HUES48 (cell line): Measurements from ENCODE around the gene XPNPEP3.
A peak's percentile ranks its signal among the peaks of the same experiment; 100 is the strongest.
"Not testable (repeated sequence)": the region's sequence is repeated elsewhere in the genome, so short reads cannot be mapped to it uniquely, and the experiment has no call there.

ENCODE experiments used
- H3K27ac ChIP-seq: one replicate; pipeline ENCODE4 v1.7.0; 2013; ENCODE audit warnings: low read depth, low read length, inconsistent platforms
- H3K27me3 ChIP-seq: 2 replicates; pipeline ENCODE4 v1.6.1; 2013; ENCODE audit warnings: mild to moderate bottlenecking, low read length; ENCODE audit not compliant: control insufficient read depth, insufficient read depth
- H3K36me3 ChIP-seq: 2 replicates; pipeline ENCODE4 v1.6.1; 2013; ENCODE audit warnings: low read length; ENCODE audit not compliant: control insufficient read depth, insufficient read depth
- H3K4me1 ChIP-seq: 2 replicates; pipeline ENCODE4 v1.6.1; 2013; ENCODE audit warnings: mild to moderate bottlenecking, low read length; ENCODE audit not compliant: control insufficient read depth, insufficient read depth
- H3K4me3 ChIP-seq: 2 replicates; pipeline ENCODE4 v1.5.1; 2013; ENCODE audit warnings: mild to moderate bottlenecking, low read depth, low read length
- H3K9ac ChIP-seq: 2 replicates; pipeline ENCODE4 v1.6.1; 2013; ENCODE audit warnings: mild to moderate bottlenecking, low read depth, low read length, moderate library complexity
- H3K9me3 ChIP-seq: 2 replicates; pipeline ENCODE4 v1.6.1; 2013; ENCODE audit warnings: low read length; ENCODE audit not compliant: control insufficient read depth, insufficient read depth

The XPNPEP3 gene

DNA sequence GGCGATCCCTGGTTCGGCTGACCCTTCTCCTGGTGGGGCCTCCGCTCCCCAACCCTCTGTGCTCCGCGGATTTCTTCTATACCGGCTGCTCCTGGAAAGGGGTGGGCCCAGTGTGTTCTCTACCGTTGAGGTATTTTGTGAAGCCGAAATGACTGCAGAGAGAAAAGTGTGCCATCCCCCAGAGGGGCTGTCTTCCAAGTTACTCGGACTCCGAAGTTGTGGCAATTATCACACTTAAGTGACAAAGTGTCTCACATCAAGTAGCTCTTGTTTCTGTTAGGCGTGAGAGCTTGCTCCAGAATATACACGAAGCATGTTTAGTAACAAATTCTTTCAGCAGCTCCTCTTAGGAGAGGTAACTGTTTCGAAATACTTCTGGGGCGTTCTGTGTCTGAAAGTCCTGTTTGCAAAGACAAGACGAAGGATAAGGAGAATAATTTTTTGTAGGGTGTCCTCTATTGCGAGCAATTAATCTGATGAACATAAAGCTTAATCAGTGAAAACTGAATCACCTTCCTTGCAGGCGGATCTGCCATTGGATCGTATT is 434 bp downstream of the XPNPEP3 start:
- Histone ChIP-seq H3K36me3 (peaks cover 34% of the 10 kb centered on the region), H3K27me3 (no peaks in the 10 kb centered on the region), H3K9ac (peak overlapping the region; percentile 91), H3K9me3 (no peaks in the 10 kb centered on the region), H3K27ac (peak overlapping the region; percentile 97), H3K4me1 (peaks cover 28% of the 10 kb centered on the region), H3K4me3 (peak overlapping the region; percentile 91)

DNA sequence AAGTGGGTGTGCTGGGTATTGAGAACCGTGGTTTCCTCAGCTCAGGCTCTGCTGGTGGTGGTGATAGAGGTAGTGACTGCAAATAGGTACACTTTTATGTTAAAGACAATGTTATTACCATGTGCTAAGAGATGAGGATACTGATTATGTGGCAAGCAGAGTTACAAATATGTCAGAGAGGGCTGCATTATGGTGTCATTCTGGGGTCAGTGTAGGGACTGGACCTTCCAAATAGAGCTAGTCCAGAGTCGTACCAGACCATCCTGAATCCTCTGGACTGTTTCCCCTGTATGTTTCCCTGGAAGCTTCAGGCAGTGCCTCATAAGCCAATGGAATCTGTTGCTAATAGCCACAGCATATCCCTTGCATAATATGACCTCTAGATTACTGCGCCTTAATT is 5.1 kb downstream of the XPNPEP3 start, which contains the start of gene DNAJB7:
TSS of gene DNAJB7 (minus strand) at position 101 of the 400 bp plus-strand sequence. CDS start 119 bp downstream, outside the sequence.
- H3K27me3 ChIP-seq, result no peaks in the 10 kb centered on the region
- H3K9me3 ChIP-seq, result no peaks in the 10 kb centered on the region
- H3K36me3 ChIP-seq, result peaks cover 18% of the 10 kb centered on the region
- H3K27ac ChIP-seq, result no peak within 1 kb of the TSS
- H3K4me1 ChIP-seq, result peaks cover 12% of the 10 kb centered on the region; the same call in 1 of the 2 replicates
- no peak within 1 kb of the TSS for H3K4me3 ChIP-seq
- no peak within 1 kb of the TSS for H3K9ac ChIP-seq

DNA sequence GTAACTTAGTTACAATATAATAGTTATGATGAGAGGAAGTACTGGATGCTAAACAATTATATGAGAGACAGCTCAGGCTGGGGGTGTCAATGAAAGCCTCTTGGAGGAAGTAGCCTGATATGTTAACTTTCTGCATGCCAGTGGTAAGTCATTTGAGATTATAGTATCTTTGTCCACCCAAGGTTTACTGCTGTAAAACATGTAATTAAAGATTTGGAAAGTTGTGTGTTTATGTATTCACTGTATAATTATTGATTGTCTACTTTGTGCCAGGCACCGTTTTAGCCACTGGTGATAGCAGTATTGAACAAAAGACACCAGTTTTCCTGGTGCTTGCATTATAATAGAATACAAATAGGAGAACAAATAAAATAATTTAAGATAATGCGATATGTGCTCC is 5.6 kb downstream of the XPNPEP3 start:
- H3K36me3 ChIP-seq, result peaks cover 18% of the 10 kb centered on the region
- H3K4me3 ChIP-seq, result no peak overlapping the region
- H3K4me1 ChIP-seq, result peaks cover 12% of the 10 kb centered on the region; the same call in 1 of the 2 replicates
- no peaks in the 10 kb centered on the region for H3K9me3 ChIP-seq
- no peaks in the 10 kb centered on the region for H3K27me3 ChIP-seq
- H3K9ac ChIP-seq, result no peak overlapping the region
- H3K27ac ChIP-seq, result no peak overlapping the region

DNA sequence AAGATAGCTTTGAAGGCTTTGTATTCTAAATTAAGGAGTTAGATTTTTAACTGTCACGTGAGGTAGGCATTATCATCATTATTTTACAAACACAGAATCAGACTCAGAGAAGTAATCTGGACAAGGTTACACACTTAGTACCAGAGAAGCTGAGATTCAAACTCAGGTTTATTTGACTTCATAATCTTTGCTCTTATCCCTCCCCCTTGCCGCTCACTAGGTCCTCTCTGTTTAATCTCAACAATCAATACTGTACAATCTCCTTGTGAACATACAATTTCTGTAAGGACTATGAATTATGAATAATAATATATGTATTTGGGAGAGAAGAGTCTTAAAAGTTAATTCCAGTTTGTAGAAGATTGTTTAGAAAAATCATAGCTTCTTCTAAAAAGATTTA is 10.2 kb downstream of the XPNPEP3 start:
- H3K4me1 ChIP-seq, result 0 out of 2 replicates have a peak, but pooled peaks cover 6% of the 10 kb centered on the region
- no peak overlapping the region for H3K4me3 ChIP-seq
- peaks cover 27% of the 10 kb centered on the region for H3K36me3 ChIP-seq
- no peaks in the 10 kb centered on the region for H3K27me3 ChIP-seq
- H3K9me3 ChIP-seq, result no peaks in the 10 kb centered on the region
- H3K9ac ChIP-seq, result no peak overlapping the region
- no peak overlapping the region for H3K27ac ChIP-seq

DNA sequence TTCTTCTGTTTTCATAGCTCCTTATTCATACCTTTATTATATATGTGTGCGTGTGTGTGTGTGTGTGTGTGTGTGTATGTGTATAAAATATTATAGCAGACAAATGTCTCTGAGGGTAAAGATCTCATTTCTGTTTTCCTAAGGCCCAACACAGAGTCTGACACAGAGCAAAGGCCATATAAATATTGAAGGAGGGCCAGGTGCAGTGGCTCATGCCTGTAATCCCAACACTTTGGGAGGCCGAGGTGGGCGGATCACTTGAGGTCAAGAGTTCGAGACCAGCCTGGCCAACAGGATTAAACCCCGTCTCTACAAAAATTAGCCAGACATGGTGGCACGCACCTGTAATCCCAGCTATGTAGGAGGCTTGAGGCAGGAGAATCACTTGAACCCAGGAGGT is 11.4 kb downstream of the XPNPEP3 start:
- not testable (repeated sequence) for H3K4me3 ChIP-seq, H3K4me1 ChIP-seq, H3K9ac ChIP-seq, H3K27me3 ChIP-seq, H3K27ac ChIP-seq, H3K9me3 ChIP-seq
- H3K36me3 ChIP-seq, result peaks cover 23% of the 10 kb centered on the region

DNA sequence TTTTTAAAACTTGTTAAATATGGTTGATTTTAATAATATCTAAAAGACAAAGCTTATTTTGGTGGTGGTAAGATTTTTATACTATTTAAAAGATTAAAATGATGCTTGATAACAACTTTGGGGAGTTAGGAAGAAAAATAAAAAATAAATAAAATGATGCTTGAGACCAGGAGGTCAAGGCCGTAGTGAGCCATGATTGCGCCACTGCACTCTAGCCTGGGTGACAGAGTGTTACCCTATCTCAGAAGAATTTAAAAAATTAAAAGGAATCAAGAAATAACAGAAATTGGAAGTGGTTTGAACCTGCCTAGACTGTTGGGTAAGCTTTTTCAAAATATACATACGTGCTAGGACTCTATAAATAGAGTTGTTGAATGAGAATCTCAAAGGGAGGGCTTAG is 17.1 kb downstream of the XPNPEP3 start:
- Histone ChIP-seq H3K9me3 (no peaks in the 10 kb centered on the region), H3K4me1 (no peaks in the 10 kb centered on the region), H3K9ac (no peak overlapping the region), H3K27me3 (no peaks in the 10 kb centered on the region), H3K4me3 (no peak overlapping the region), H3K27ac (no peak overlapping the region), H3K36me3 (peaks cover 32% of the 10 kb centered on the region)

DNA sequence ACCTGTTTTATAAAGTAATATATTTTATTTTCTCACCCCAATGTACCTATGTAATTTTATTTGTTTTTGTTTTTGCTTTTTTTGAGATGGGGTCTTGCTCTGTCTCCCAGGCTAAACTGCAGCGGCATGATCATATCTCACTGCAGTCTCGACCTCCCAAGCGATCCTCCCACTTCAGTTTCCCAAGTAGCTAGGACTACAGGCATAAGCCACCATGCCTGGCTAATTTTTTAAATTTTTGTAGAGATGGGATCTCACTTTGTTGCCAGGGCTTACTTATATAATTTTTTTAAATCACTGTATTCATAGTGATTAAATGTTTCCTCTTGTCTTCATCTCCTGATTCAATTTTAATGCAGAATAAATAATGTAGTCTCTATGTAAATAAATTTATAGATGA is 18.2 kb downstream of the XPNPEP3 start:
- Histone ChIP-seq H3K27me3 (no peaks in the 10 kb centered on the region), H3K27ac (no peak overlapping the region), H3K4me1 (no peaks in the 10 kb centered on the region), H3K36me3 (peaks cover 26% of the 10 kb centered on the region), H3K4me3 (no peak overlapping the region), H3K9ac (no peak overlapping the region), H3K9me3 (no peaks in the 10 kb centered on the region)

DNA sequence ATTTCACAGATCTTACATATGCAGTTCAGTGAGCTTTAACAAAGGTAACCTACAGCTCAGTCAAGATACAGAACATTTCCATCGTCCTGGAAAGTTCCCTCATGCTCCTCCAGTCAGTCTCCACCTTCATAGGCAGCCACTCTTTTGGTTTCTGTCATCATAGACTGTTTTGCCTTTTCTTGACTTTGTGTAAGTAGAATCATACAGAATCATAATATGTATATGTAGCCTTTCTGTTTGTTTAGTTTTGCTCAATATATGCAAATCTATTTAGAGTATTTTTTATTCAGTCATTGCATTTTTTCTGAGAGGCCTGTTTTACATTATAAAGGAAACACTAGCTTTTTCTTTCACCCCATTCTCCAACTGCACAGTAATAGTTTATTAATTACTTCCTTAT is 20.0 kb downstream of the XPNPEP3 start:
- no peak overlapping the region for H3K27ac ChIP-seq
- H3K9ac ChIP-seq, result no peak overlapping the region
- no peaks in the 10 kb centered on the region for H3K27me3 ChIP-seq
- H3K36me3 ChIP-seq, result peaks cover 18% of the 10 kb centered on the region
- H3K9me3 ChIP-seq, result no peaks in the 10 kb centered on the region
- H3K4me1 ChIP-seq, result no peaks in the 10 kb centered on the region
- no peak overlapping the region for H3K4me3 ChIP-seq

DNA sequence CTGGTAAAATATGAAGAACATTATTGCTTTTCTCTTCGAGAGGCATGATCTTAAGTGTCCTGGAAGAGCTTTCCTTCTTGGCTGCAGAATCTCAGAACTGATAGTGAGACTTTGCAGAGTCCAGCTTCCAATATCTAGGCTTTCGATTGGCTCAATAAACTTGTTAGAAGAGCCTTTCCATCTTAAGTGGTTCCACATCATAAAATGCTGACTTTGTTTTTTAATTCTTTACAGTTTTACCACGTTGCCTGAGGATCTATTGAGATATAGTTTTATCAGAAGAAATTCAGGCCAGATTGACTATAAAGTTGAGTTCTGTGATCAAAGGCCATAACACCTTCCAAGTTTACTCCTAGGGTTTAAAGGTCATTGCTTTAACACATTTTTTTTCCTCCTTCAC is 20.5 kb downstream of the XPNPEP3 start:
- no peaks in the 10 kb centered on the region for H3K4me1 ChIP-seq
- H3K27me3 ChIP-seq, result no peaks in the 10 kb centered on the region
- H3K9ac ChIP-seq, result no peak overlapping the region
- peaks cover 19% of the 10 kb centered on the region for H3K36me3 ChIP-seq
- H3K27ac ChIP-seq, result no peak overlapping the region
- H3K9me3 ChIP-seq, result no peaks in the 10 kb centered on the region
- H3K4me3 ChIP-seq, result no peak overlapping the region

DNA sequence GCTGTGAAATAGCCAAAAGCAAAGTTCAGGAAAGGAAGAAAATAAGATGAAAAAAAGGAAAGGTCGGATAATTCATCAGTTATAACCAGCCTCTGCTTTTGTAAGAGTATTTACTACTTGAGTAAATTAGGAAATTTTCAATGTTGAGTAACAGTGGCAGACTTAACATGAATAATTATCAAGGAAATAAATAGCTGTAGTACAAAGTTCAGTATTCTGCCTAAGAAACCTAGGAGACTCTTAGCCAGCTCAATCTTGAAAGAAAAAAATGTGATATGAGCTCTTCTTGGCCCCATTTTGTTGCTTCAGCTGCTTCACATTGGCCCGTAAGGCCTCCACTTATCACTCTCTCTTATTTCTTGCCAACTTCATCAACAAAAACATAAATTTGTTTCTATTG is 22.0 kb downstream of the XPNPEP3 start:
- H3K9ac ChIP-seq, result no peak overlapping the region
- H3K4me1 ChIP-seq, result no peaks in the 10 kb centered on the region
- no peaks in the 10 kb centered on the region for H3K27me3 ChIP-seq
- H3K27ac ChIP-seq, result no peak overlapping the region
- H3K9me3 ChIP-seq, result no peaks in the 10 kb centered on the region
- peaks cover 33% of the 10 kb centered on the region for H3K36me3 ChIP-seq
- H3K4me3 ChIP-seq, result no peak overlapping the region

DNA sequence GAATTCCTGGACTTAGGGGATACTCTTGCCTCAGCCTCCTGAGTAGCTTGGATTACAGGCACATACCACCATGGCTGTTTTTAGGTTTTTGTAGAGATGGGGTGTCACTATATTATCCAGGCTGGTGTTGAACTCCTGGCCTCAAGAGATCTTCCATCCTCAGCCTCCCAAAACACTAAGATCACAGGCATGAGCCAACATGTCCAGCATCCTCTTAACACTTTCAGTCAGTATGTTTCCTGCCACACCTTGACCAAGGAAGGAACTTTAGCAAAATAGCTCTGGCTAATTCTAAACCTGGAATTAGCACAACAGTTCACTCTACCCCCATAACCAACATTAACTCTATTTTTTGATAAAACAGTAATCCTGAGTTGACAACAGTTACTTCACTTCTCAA is 32.2 kb downstream of the XPNPEP3 start:
- no peaks in the 10 kb centered on the region for H3K27me3 ChIP-seq
- no peak overlapping the region for H3K9ac ChIP-seq
- peaks cover 40% of the 10 kb centered on the region for H3K36me3 ChIP-seq
- H3K9me3 ChIP-seq, result no peaks in the 10 kb centered on the region
- no peak overlapping the region for H3K4me3 ChIP-seq
- H3K4me1 ChIP-seq, result no peaks in the 10 kb centered on the region
- no peak overlapping the region for H3K27ac ChIP-seq
